ENCODE data around the gene SLC6A6. TPM values are rescaled to one million over a fixed set of nuclear protein-coding genes. Genes with fewer than 3 reads are reported as not detected.

SLC6A6 gene
- polyA plus RNA-seq (2012; ENCODE audit: low read depth, missing spikeins): 10.0 TPM

DNA sequence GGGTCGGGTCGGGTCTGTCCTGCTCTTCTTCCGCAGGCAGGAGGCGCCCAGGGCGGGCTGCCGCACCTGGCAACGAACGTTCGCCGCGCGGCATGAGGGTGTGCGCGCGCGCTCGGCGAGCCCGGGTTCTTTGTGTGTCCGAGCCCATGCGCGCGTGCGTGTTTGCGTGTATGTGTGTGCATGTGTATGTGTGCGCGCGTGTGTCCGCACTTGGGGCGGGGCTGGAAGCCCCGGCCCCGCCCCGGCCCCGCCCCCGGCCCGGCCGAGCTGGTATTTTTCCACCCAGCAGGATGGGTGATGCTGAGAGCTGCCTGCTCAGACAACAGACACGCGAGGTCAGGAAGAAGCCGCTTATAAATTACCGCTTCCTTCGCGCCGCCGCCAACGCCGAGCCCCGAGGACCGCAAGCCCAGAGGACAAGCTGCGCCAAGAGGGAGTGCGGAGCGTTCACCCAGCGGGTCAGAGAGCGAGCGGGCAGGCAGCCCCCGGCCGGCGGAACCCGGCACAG lies at the start of gene SLC6A6:
Gene SLC6A6 (plus strand): TSS at position 303 of the 508 bp plus-strand sequence. CDS start 41,029 bp downstream, outside the sequence.
- peak; percentile 53 for TF ChIP-seq PAX5 (IDR thresholded peaks at IDR 0.05; ENCODE audit: insufficient read depth, low read length, severe bottlenecking)
- no peak for TF ChIP-seq POU2F2 (IDR thresholded peaks at IDR 0.05; ENCODE audit: low read depth, low read length)
- peak; percentile 40; the same call in 1 of the 2 replicates for TF ChIP-seq POLR2A (IDR thresholded peaks at IDR 0.05; ENCODE audit: low read depth, low read length)
- FAIRE-seq: peak; percentile 95

DNA sequence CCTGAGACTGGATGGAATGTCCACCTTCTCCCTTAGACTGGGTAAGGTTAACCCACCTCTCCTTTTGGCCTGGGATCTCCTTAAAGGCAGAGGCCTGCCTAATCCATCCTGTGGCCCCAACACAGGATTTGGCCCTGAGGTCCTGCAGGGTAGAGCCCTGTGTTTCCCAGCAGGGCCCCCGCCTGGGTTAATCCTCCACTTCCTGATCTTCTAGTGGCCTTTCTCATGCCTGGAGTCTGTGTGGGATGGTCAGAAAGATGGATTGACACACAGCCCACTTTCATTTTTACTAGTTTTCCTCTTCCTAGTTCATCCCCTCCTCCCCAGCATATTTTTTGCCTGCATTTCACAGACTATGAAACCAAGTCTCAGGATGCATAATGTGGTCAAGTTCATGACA lies 48.9 kb upstream of the SLC6A6 start:
- TF ChIP-seq SPI1 (IDR thresholded peaks at IDR 0.05; ENCODE audit: low read depth, low read length) (no peak), POLR2AphosphoS5 (IDR thresholded peaks at IDR 0.05; ENCODE audit: low read depth, low read length) (no peak), TAF1 (IDR thresholded peaks at IDR 0.05; ENCODE audit: low read depth, low read length) (no peak), PAX5 (IDR thresholded peaks at IDR 0.05; ENCODE audit: insufficient read depth, low read length, severe bottlenecking) (no peak), POLR2A (IDR thresholded peaks at IDR 0.05; ENCODE audit: low read depth, low read length) (no peak), POU2F2 (IDR thresholded peaks at IDR 0.05; ENCODE audit: low read depth, low read length) (no peak)
- FAIRE-seq (no peak), DNase-seq (ENCODE audit: insufficient read length, low spot score) (no peak)

More for the DNA sequence above, at the start of gene SLC6A6:
- DNase-seq (ENCODE audit: insufficient read length, low spot score): peak; percentile 91

DNA sequence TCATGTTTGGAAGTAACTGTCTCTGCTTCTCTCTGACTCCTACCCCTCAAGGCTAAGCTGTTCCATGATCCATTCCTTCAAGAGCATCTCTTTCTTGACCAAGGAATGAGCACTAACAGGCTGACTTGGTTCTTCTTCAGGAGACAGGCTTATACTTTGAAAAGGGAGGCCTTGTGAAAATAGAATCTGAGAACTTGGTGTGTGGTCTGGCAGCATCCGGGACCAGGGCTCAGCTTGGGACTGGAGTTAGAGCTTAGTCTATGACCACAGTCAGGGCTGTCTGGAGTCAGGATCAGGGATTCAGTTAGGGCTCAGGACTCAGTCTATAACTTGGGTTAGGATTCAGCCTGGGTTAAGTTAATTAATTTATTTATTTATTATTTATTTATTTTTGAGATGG lies 44.9 kb upstream of the SLC6A6 start:
- no peak for TF ChIP-seq POLR2A (IDR thresholded peaks at IDR 0.05; ENCODE audit: low read depth, low read length)
- no peak for TF ChIP-seq SPI1 (IDR thresholded peaks at IDR 0.05; ENCODE audit: low read depth, low read length)
- no peak for TF ChIP-seq TAF1 (IDR thresholded peaks at IDR 0.05; ENCODE audit: low read depth, low read length)
- no peak for TF ChIP-seq PAX5 (IDR thresholded peaks at IDR 0.05; ENCODE audit: insufficient read depth, low read length, severe bottlenecking)
- TF ChIP-seq POU2F2 (IDR thresholded peaks at IDR 0.05; ENCODE audit: low read depth, low read length): no peak
- TF ChIP-seq POLR2AphosphoS5 (IDR thresholded peaks at IDR 0.05; ENCODE audit: low read depth, low read length): no peak
- FAIRE-seq (no peak), DNase-seq (ENCODE audit: insufficient read length, low spot score) (no peak)

DNA sequence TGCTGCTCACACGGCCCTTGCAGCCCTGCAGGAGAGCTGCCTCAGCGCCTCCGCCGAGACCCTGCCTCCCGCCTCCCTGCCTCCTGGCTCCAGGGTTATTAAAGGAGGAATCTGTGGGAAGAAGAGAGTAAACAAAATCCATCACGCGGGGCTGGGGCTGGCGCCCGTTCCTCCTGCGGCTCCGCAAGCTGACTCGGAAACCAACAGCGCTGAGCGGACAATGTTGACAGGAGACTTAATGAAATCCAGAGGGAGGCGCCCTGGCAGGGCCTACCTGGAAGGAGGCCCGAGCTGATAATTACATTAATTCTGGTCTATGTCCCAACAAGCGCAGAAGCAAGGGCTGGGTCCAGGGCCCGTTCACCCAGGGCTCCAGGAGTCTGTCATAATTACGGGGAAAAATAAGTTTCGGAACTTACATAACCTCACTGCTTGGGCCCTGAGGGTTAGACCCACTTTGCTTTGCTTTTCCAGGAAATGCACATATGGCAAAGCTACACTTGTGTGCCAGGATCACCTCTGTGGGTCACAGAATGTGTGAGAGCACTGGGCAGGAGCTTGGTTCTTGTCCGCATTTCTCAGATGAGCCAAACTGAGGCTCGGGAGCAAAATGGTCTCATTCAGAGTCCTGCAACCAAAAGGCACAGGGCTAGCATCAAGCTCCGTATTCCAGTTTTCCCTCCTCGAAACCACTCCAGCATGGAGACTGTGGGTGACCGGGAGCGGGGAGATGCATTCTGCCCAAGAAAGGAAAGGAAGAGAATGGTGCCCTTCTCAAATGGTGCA lies 43.8 kb upstream of the SLC6A6 start:
- TF ChIP-seq TAF1 (IDR thresholded peaks at IDR 0.05; ENCODE audit: low read depth, low read length) (no peak), SPI1 (IDR thresholded peaks at IDR 0.05; ENCODE audit: low read depth, low read length) (no peak), POU2F2 (IDR thresholded peaks at IDR 0.05; ENCODE audit: low read depth, low read length) (no peak), PAX5 (IDR thresholded peaks at IDR 0.05; ENCODE audit: insufficient read depth, low read length, severe bottlenecking) (no peak), POLR2A (IDR thresholded peaks at IDR 0.05; ENCODE audit: low read depth, low read length) (no peak), POLR2AphosphoS5 (IDR thresholded peaks at IDR 0.05; ENCODE audit: low read depth, low read length) (no peak)
- DNase-seq (ENCODE audit: insufficient read length, low spot score) (no peak), FAIRE-seq (no peak)

DNA sequence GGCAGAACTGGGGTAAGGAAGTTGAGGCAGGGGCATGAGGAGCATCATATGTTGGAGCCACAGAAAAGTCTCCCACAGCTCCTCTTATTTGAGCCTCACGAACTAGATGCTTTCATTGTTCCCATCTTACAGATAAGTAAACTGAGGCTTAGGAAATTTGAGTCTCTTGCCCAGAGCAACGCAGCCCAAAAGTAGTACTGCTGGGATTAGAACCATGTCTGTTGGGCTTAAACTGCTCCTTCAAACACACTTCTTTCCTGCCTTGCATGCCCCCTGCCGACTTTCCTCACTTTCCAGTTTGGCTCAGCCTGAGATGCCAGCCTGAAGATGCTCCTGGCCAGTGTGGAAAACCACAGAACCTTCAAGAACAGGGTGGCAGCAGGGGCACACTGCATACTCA lies 43.1 kb upstream of the SLC6A6 start:
- DNase-seq (ENCODE audit: insufficient read length, low spot score) (no peak), FAIRE-seq (no peak)
- TF ChIP-seq POLR2A (IDR thresholded peaks at IDR 0.05; ENCODE audit: low read depth, low read length) (no peak), POLR2AphosphoS5 (IDR thresholded peaks at IDR 0.05; ENCODE audit: low read depth, low read length) (no peak), POU2F2 (IDR thresholded peaks at IDR 0.05; ENCODE audit: low read depth, low read length) (no peak), PAX5 (IDR thresholded peaks at IDR 0.05; ENCODE audit: insufficient read depth, low read length, severe bottlenecking) (no peak), SPI1 (IDR thresholded peaks at IDR 0.05; ENCODE audit: low read depth, low read length) (no peak), TAF1 (IDR thresholded peaks at IDR 0.05; ENCODE audit: low read depth, low read length) (no peak)

DNA sequence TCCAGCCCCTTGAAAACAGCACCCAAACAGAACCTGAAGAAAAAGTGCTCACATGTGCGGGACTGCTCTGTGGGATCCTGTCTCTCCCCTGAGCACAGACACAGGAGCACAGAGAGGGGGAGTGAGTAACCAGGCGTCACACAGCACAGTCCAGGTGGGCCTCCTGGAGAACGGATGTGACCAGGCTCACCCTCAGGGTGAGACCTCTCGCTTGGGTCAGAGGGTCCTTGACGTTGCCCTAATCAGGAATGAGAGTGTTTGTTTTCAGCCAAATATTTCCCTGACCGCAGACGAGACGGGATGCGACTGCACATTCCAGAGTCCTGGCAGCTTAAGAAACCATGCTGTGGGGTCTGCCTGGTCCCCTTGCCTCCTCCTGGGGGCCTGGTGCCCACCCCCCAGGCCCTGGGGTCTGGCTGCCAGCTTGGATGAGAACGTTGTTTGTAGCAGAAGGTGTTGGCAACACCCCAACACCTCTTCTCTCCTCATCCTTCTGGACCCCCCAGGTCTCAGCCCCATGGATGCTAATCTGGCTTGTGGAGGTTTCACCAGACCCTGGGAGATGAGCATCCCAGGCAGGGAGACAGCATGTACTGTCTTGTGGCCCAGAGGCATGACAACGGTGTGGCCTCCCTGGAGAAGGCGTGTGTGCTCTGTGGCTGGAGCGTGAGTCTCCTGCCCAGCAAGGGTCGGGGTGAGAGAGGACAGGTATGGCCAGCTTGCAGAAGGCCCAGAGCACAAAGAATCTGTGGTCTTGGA lies 42.1 kb upstream of the SLC6A6 start:
- DNase-seq (ENCODE audit: insufficient read length, low spot score) (no peak), FAIRE-seq (no peak)
- no peak for TF ChIP-seq POU2F2 (IDR thresholded peaks at IDR 0.05; ENCODE audit: low read depth, low read length)
- TF ChIP-seq PAX5 (IDR thresholded peaks at IDR 0.05; ENCODE audit: insufficient read depth, low read length, severe bottlenecking): no peak
- no peak for TF ChIP-seq POLR2AphosphoS5 (IDR thresholded peaks at IDR 0.05; ENCODE audit: low read depth, low read length)
- TF ChIP-seq TAF1 (IDR thresholded peaks at IDR 0.05; ENCODE audit: low read depth, low read length): no peak
- no peak for TF ChIP-seq SPI1 (IDR thresholded peaks at IDR 0.05; ENCODE audit: low read depth, low read length)
- TF ChIP-seq POLR2A (IDR thresholded peaks at IDR 0.05; ENCODE audit: low read depth, low read length): no peak

DNA sequence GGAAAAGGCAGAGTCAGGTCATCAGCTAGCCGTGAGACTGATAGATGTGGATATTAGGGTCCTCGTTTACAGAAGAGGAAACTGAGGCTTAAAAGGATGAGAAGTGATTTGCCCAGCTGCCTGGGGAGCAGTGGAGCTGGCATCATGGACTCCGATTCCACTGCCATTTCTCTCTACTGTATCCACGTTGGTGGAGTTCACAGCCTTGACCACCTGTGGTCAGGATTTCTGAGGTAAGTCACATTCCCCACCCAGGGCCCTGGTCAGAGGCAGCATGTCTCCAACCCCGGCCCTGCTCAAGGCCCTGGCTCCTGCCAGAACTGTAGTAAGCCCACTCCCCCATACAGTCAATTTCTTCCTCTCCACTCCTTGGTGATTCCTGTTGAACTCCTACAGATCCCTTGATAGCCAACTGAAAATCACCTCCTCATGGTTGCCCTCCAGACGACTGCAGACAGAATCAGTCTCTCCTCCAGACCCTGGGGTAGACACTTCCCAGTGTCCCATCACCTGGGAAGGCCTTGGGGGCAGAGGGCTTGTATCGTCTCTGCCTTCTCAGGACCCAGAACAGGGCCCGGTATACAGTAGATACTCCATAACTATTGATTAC lies 41.2 kb upstream of the SLC6A6 start:
- DNase-seq (ENCODE audit: insufficient read length, low spot score) (no peak), FAIRE-seq (no peak)
- TF ChIP-seq POU2F2 (IDR thresholded peaks at IDR 0.05; ENCODE audit: low read depth, low read length): no peak
- TF ChIP-seq SPI1 (IDR thresholded peaks at IDR 0.05; ENCODE audit: low read depth, low read length): no peak
- TF ChIP-seq TAF1 (IDR thresholded peaks at IDR 0.05; ENCODE audit: low read depth, low read length): no peak
- TF ChIP-seq PAX5 (IDR thresholded peaks at IDR 0.05; ENCODE audit: insufficient read depth, low read length, severe bottlenecking): no peak

DNA sequence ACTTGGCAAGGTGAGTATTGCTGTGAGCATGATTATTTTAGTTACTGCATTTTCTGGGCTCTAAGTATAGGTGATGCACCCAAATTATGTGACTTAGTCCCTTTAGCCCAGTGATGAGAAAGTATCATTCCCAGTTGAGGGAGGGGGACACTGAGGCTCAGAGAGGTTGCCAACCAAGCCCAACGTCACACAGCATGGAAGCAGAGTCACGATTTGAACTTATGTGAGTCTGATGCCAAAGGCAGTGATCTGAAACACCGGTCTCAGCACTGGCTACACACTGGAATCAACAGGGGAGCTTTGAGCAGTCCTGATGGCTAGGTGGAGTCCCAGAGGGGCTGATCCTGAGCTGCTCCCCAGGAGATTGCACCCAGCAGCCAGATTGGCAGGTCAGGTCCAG lies 39.5 kb upstream of the SLC6A6 start:
- FAIRE-seq (no peak), DNase-seq (ENCODE audit: insufficient read length, low spot score) (no peak)
- no peak for TF ChIP-seq TAF1 (IDR thresholded peaks at IDR 0.05; ENCODE audit: low read depth, low read length)
- TF ChIP-seq SPI1 (IDR thresholded peaks at IDR 0.05; ENCODE audit: low read depth, low read length): no peak
- TF ChIP-seq PAX5 (IDR thresholded peaks at IDR 0.05; ENCODE audit: insufficient read depth, low read length, severe bottlenecking): no peak
- TF ChIP-seq POLR2A (IDR thresholded peaks at IDR 0.05; ENCODE audit: low read depth, low read length): no peak
- TF ChIP-seq POU2F2 (IDR thresholded peaks at IDR 0.05; ENCODE audit: low read depth, low read length): no peak
- no peak for TF ChIP-seq POLR2AphosphoS5 (IDR thresholded peaks at IDR 0.05; ENCODE audit: low read depth, low read length)

DNA sequence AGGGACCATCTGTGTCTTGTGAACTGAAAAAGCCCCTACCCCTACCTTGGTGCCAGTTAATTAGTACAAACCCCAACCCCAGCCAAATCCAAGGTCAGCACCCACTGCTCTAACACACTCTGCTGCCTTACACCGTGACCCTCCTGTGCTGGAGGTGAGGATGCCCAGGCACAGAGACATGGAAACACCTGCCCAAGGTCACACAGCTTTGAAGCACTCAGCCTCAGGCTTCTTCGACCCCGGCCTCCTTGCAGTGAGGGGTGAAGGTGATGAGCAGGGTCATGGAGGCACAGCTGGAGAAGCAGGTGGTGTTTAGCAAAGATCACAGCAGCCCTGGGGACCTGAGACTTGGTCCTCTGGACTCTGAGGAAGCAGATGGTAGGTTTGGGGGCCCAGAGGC lies 39.0 kb upstream of the SLC6A6 start:
- TF ChIP-seq SPI1 (IDR thresholded peaks at IDR 0.05; ENCODE audit: low read depth, low read length) (no peak), POLR2A (IDR thresholded peaks at IDR 0.05; ENCODE audit: low read depth, low read length) (no peak), TAF1 (IDR thresholded peaks at IDR 0.05; ENCODE audit: low read depth, low read length) (no peak), POLR2AphosphoS5 (IDR thresholded peaks at IDR 0.05; ENCODE audit: low read depth, low read length) (no peak), POU2F2 (IDR thresholded peaks at IDR 0.05; ENCODE audit: low read depth, low read length) (no peak), PAX5 (IDR thresholded peaks at IDR 0.05; ENCODE audit: insufficient read depth, low read length, severe bottlenecking) (no peak)
- DNase-seq (ENCODE audit: insufficient read length, low spot score) (no peak), FAIRE-seq (no peak)
